ENCODE results near the gene SPDEF.
A peak's percentile ranks its signal among the peaks of the same experiment; 100 is the strongest.

SPDEF gene

DNA sequence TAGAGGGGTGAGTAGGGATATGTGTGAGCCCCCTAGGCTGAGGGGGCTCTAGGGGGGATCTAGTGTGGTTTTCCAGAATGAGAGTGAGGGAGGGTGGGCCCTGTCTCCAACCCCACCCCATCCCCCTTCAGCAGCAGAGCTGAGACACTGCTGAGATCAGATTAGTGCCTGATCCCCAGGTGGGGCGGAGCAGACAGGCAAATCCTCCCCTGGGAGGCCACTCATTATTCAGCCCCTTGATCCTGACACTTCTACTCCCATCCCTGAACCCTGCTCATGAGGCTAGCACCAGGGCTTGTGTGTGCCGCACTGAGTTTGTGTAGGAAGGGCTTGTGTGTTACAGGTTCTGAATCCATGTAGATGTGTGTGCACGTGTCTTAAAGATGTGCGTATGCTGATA, 42.5 kb downstream of the SPDEF start:
- Histone ChIP-seq H3K79me2 (ENCODE audit: control insufficient read depth, insufficient read depth, low read length) (no peaks in the 10 kb centered on the region), H3K23ac (ENCODE audit: low read length) (no peak overlapping the region), H3K36me3 (ENCODE audit: control insufficient read depth, insufficient read depth, low read length) (no peaks in the 10 kb centered on the region), H4K5ac (ENCODE audit: low read length) (no peak overlapping the region), H4K8ac (ENCODE audit: low read depth, low read length) (no peak overlapping the region), H3K4me3 (ENCODE audit: low read length) (no peak overlapping the region), H2AK5ac (ENCODE audit: low read length) (no peak overlapping the region), H3K4me2 (ENCODE audit: low read length) (no peak overlapping the region), H2BK120ac (ENCODE audit: low read depth, low read length) (no peak overlapping the region), H3K9ac (ENCODE audit: low read length) (no peak overlapping the region), H2BK15ac (replicated peaks; ENCODE audit: low read depth) (no peak overlapping the region), H3K4me1 (ENCODE audit: control insufficient read depth, low read depth, low read length) (peaks cover 7% of the 10 kb centered on the region), H3K27ac (ENCODE audit: low read depth, low read length) (no peak overlapping the region), H3K79me1 (ENCODE audit: low read length) (no peaks in the 10 kb centered on the region), H3K18ac (ENCODE audit: low read length) (no peak overlapping the region), H3K27me3 (ENCODE audit: insufficient read depth, low read length, poor library complexity) (no peaks in the 10 kb centered on the region), H3K4ac (ENCODE audit: low read depth, low read length) (no peak overlapping the region), H2BK5ac (ENCODE audit: low read length) (no peak overlapping the region), H3K56ac (ENCODE audit: low read length) (no peak overlapping the region)
- WGBS (ENCODE audit: extremely low coverage, insufficient coverage, low lambda C conversion rate): no CpG with 5 or more reads among the region's 4 CpGs
- peak; percentile 62 for DNase-seq

DNA sequence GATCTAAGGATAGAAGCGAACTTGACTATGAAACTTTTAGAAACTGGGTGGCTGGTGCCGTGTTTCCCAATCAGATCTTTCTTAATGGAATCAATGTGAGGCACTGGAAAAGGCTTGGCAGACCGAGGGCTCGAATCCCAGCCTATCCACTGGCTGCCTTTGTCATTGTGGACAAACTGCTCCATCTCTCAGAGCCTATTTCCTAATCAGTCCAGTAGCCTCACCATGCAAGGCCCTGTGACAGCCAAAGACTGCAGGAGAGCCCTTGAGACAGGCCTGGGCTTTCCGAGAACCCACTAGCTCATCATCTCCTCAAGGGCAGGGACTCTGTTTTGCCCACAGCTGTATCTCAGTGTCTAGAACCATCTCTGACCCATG, 43.4 kb downstream of the SPDEF start:
- Histone ChIP-seq H3K4me3 (ENCODE audit: low read length) (no peak overlapping the region), H3K36me3 (ENCODE audit: control insufficient read depth, insufficient read depth, low read length) (no peaks in the 10 kb centered on the region), H3K27ac (ENCODE audit: low read depth, low read length) (no peak overlapping the region), H3K56ac (ENCODE audit: low read length) (no peak overlapping the region), H3K18ac (ENCODE audit: low read length) (no peak overlapping the region), H4K5ac (ENCODE audit: low read length) (no peak overlapping the region), H2BK15ac (replicated peaks; ENCODE audit: low read depth) (no peak overlapping the region), H2AK5ac (ENCODE audit: low read length) (no peak overlapping the region), H3K9ac (ENCODE audit: low read length) (no peak overlapping the region), H3K4ac (ENCODE audit: low read depth, low read length) (no peak overlapping the region), H2BK120ac (ENCODE audit: low read depth, low read length) (no peak overlapping the region), H3K4me1 (ENCODE audit: control insufficient read depth, low read depth, low read length) (peaks cover 7% of the 10 kb centered on the region), H3K79me1 (ENCODE audit: low read length) (no peaks in the 10 kb centered on the region), H2BK5ac (ENCODE audit: low read length) (no peak overlapping the region), H3K4me2 (ENCODE audit: low read length) (no peak overlapping the region), H3K27me3 (ENCODE audit: insufficient read depth, low read length, poor library complexity) (no peaks in the 10 kb centered on the region), H3K23ac (ENCODE audit: low read length) (no peak overlapping the region), H3K79me2 (ENCODE audit: control insufficient read depth, insufficient read depth, low read length) (no peaks in the 10 kb centered on the region), H4K8ac (ENCODE audit: low read depth, low read length) (no peak overlapping the region)
- no CpG with 5 or more reads among the region's 5 CpGs for WGBS (ENCODE audit: extremely low coverage, insufficient coverage, low lambda C conversion rate)
- no peak for DNase-seq

DNA sequence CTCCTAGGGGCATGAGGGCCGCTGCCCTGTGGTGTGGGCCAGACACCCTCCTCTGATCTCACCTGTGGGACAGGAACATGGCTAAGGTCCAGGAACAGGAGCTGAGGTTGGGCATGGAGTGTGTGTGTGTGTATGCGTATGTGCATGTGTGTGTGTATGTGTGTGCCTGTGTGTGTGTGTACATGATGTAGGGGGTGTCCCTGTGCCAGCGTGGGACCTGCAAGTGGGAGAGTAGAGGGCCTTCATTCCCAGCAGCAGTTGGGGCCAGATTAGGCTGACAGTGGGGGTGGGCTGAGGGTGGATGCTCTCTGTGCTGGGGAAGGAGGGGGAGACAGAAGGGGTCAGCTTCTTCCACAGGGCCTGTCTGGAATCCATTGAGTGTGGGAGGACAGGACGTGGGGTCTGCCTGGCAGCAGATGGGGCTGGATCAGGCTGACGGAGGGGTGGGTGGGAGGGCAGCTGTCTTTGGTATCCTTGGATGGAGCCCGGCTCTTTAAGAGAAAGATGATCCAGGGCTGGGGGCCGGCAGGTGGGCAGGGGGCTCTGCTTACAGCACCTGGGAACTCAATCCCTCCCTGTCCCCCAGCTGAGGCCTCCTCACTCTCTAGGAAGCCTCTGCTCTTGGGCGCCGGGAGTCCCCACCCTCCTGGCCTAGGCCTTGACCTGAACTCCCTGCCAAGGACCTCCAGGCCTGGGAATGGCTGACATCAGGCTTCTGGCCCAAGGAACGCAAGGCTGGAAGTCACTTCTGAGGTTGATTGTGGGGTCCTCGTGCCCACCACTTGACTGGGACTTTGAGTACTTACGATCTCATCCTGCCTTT, 44.0 kb downstream of the SPDEF start:
- Histone ChIP-seq H4K5ac (ENCODE audit: low read length) (no peak overlapping the region), H3K9ac (ENCODE audit: low read length) (no peak overlapping the region), H2BK15ac (replicated peaks; ENCODE audit: low read depth) (no peak overlapping the region), H3K4me3 (ENCODE audit: low read length) (no peak overlapping the region), H3K18ac (ENCODE audit: low read length) (no peak overlapping the region), H3K79me1 (ENCODE audit: low read length) (no peaks in the 10 kb centered on the region), H3K56ac (ENCODE audit: low read length) (peak overlapping the region; percentile 5), H3K27me3 (ENCODE audit: insufficient read depth, low read length, poor library complexity) (no peaks in the 10 kb centered on the region), H2AK5ac (ENCODE audit: low read length) (no peak overlapping the region), H3K23ac (ENCODE audit: low read length) (no peak overlapping the region), H3K36me3 (ENCODE audit: control insufficient read depth, insufficient read depth, low read length) (no peaks in the 10 kb centered on the region), H3K27ac (ENCODE audit: low read depth, low read length) (no peak overlapping the region), H3K79me2 (ENCODE audit: control insufficient read depth, insufficient read depth, low read length) (no peaks in the 10 kb centered on the region), H3K4me2 (ENCODE audit: low read length) (no peak overlapping the region), H2BK5ac (ENCODE audit: low read length) (no peak overlapping the region), H4K8ac (ENCODE audit: low read depth, low read length) (no peak overlapping the region), H3K4ac (ENCODE audit: low read depth, low read length) (no peak overlapping the region), H3K4me1 (ENCODE audit: control insufficient read depth, low read depth, low read length) (peaks cover 7% of the 10 kb centered on the region), H2BK120ac (ENCODE audit: low read depth, low read length) (no peak overlapping the region)
- no peak for DNase-seq
- no CpG with 5 or more reads among the region's 12 CpGs for WGBS (ENCODE audit: extremely low coverage, insufficient coverage, low lambda C conversion rate)

DNA sequence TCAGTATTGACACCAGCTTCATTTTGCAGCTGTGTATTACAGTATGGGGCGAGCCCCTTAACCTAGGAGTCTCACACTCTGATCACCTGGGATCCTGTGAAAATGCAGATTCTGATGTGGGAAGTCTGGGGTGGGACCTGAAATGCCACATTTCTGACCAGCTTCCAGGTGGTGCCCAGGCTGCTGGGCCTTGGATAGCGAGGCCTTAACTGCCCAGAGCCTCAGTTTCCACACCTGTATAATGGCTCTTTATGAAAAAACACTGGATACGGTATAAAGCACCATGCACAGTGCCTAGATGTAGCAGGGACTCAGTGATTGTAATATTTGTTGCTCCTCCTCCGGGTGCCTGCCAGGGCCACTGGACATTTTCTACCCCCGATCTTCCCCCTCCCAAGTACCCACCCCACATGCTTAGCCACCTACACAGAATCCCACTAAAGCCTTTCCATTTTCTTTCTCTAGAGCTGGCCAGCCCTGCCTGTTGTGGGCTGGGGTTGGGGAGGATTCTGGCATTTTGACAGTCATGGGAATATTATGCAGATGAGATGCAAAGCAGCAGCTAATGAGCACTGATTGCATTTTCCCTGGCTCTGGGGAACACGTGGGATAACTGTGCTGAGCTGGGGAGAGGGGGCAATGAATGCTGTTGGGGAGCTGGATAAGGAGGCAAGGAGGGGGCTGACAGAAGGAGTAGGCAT, 44.8 kb downstream of the SPDEF start:
- Histone ChIP-seq H3K4me1 (ENCODE audit: control insufficient read depth, low read depth, low read length) (peaks cover 7% of the 10 kb centered on the region), H4K5ac (ENCODE audit: low read length) (no peak overlapping the region), H3K79me2 (ENCODE audit: control insufficient read depth, insufficient read depth, low read length) (no peaks in the 10 kb centered on the region), H3K4me2 (ENCODE audit: low read length) (no peak overlapping the region), H2BK120ac (ENCODE audit: low read depth, low read length) (no peak overlapping the region), H3K9ac (ENCODE audit: low read length) (no peak overlapping the region), H3K27me3 (ENCODE audit: insufficient read depth, low read length, poor library complexity) (no peaks in the 10 kb centered on the region), H3K56ac (ENCODE audit: low read length) (no peak overlapping the region), H3K36me3 (ENCODE audit: control insufficient read depth, insufficient read depth, low read length) (no peaks in the 10 kb centered on the region), H4K8ac (ENCODE audit: low read depth, low read length) (no peak overlapping the region), H3K23ac (ENCODE audit: low read length) (no peak overlapping the region), H3K27ac (ENCODE audit: low read depth, low read length) (no peak overlapping the region), H2AK5ac (ENCODE audit: low read length) (no peak overlapping the region), H3K18ac (ENCODE audit: low read length) (no peak overlapping the region), H3K4me3 (ENCODE audit: low read length) (no peak overlapping the region), H3K4ac (ENCODE audit: low read depth, low read length) (no peak overlapping the region), H2BK15ac (replicated peaks; ENCODE audit: low read depth) (no peak overlapping the region), H2BK5ac (ENCODE audit: low read length) (no peak overlapping the region), H3K79me1 (ENCODE audit: low read length) (no peaks in the 10 kb centered on the region)
- DNase-seq: no peak
- WGBS (ENCODE audit: extremely low coverage, insufficient coverage, low lambda C conversion rate): no CpG with 5 or more reads among the region's 6 CpGs

DNA sequence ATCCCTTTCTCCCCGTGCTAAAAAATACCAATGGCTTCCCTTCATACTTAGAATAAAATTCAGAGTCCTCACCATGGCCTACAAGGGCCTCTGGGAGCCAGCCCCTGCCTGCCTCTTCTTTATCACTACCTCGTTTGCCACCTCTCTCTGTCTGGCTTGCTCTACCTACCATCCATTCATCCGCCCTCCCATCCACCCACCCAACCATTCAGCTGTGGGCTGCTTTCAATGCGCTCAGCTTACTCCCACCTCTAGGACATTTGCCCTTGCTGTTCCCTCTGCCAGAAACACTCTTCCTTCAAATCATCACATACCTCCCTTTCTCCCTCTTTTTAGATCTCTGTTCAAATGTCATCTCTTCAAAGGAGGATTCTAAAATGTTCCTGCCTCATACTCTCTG, 45.8 kb downstream of the SPDEF start:
- Histone ChIP-seq H3K4me3 (ENCODE audit: low read length) (no peak overlapping the region), H3K27ac (ENCODE audit: low read depth, low read length) (no peak overlapping the region), H3K36me3 (ENCODE audit: control insufficient read depth, insufficient read depth, low read length) (no peaks in the 10 kb centered on the region), H3K27me3 (ENCODE audit: insufficient read depth, low read length, poor library complexity) (no peaks in the 10 kb centered on the region), H4K8ac (ENCODE audit: low read depth, low read length) (no peak overlapping the region), H2BK5ac (ENCODE audit: low read length) (no peak overlapping the region), H3K79me2 (ENCODE audit: control insufficient read depth, insufficient read depth, low read length) (no peaks in the 10 kb centered on the region), H3K79me1 (ENCODE audit: low read length) (no peaks in the 10 kb centered on the region), H3K56ac (ENCODE audit: low read length) (no peak overlapping the region), H2AK5ac (ENCODE audit: low read length) (no peak overlapping the region), H4K5ac (ENCODE audit: low read length) (no peak overlapping the region), H2BK15ac (replicated peaks; ENCODE audit: low read depth) (no peak overlapping the region), H3K4me1 (ENCODE audit: control insufficient read depth, low read depth, low read length) (peaks cover 7% of the 10 kb centered on the region), H3K9ac (ENCODE audit: low read length) (no peak overlapping the region), H2BK120ac (ENCODE audit: low read depth, low read length) (no peak overlapping the region), H3K18ac (ENCODE audit: low read length) (no peak overlapping the region), H3K23ac (ENCODE audit: low read length) (no peak overlapping the region), H3K4ac (ENCODE audit: low read depth, low read length) (no peak overlapping the region), H3K4me2 (ENCODE audit: low read length) (no peak overlapping the region)
- WGBS (ENCODE audit: extremely low coverage, insufficient coverage, low lambda C conversion rate): no CpG with 5 or more reads among the region's 4 CpGs
- no peak for DNase-seq

Measured in mesendoderm (in vitro differentiated cells).